A549 (cell line): ENCODE results near the gene RGS6. TPM values are rescaled to one million over a fixed set of nuclear protein-coding genes. Genes with fewer than 3 reads are reported as not detected.

Experiments
- ATAC-seq, 2 experiments: fragments of 200-7000 bp in 1 of 2; fragments of >200 bp in 1 of 2; cut with Nextera tagmentation in 1 of 2; cut with Tn5 transposase in 1 of 2; 3 replicates each; pipeline versions ENCODE4 v1.8.0 to v1.9.1; 2018 to 2020; ENCODE audit warnings: mild to moderate bottlenecking in 1 of 2, moderate library complexity in 1 of 2
- CTCF ChIA-PET: fragments of 300-600 bp; sonication (Branson Sonifier 250); formaldehyde crosslinking; extraction: SDS; loops from one replicate; lab custom pipeline; 2021; ENCODE audit warnings: antibody characterized with exemption, inconsistent platforms; lab: Yijun Ruan, JAX
- POLR2A ChIA-PET: fragments of 350-600 bp; formaldehyde crosslinking; extraction: SDS; loops from one replicate; lab custom pipeline; 2021; ENCODE audit warnings: antibody characterized with exemption, inconsistent platforms; lab: Yijun Ruan, JAX
- DNase-seq, 2 experiments: peaks; one replicate each; pipeline versions ENCODE4 v3.0.0 to v3.0.0-alpha.2; 2011 to 2016; ENCODE audit warnings: low read depth in 1 of 2, low spot score in 1 of 2
- FAIRE-seq: peaks from 2 replicates; lab custom pipeline; 2011; peaks lifted over from hg19 to GRCh38; lab: Jason Lieb, UNC
- H3K27ac ChIP-seq, 2 experiments: fragments of >200 bp; sonication (Bioruptor Twin); formaldehyde crosslinking; 3 replicates each; pipeline ENCODE4 v1.5.1; 2016 to 2017
- H3K4me1 ChIP-seq: fragments of >200 bp; sonication (Bioruptor Twin); formaldehyde crosslinking; 3 replicates; pipeline ENCODE4 v1.6.1; 2016
- H3K4me2 ChIP-seq: fragments of >200 bp; sonication (Bioruptor Twin); formaldehyde crosslinking; 3 replicates; pipeline ENCODE4 v1.6.1; 2016
- H3K4me3 ChIP-seq: fragments of >200 bp; sonication (Bioruptor Twin); formaldehyde crosslinking; 3 replicates; pipeline ENCODE4 v1.5.1; 2016
- H3K9me3 ChIP-seq: fragments of >200 bp; sonication (Bioruptor Twin); formaldehyde crosslinking; 3 replicates; pipeline ENCODE4 v1.6.1; 2016
- BCL3 ChIP-seq: fragments of >200 bp; sonication (Bioruptor Twin); formaldehyde crosslinking; IDR thresholded peaks from 3 replicates; pipeline ENCODE4 v1.6.1; 2016
- BHLHE40 ChIP-seq: IDR thresholded peaks from 2 replicates; pipeline ENCODE4 v1.6.1; 2012; ENCODE audit warnings: low read depth, low read length, inconsistent platforms
- CBX8 ChIP-seq: fragments of 200-600 bp; sonication (generic); IDR thresholded peaks from 2 replicates; pipeline ENCODE4 v1.6.1; 2016
- ESRRA ChIP-seq: fragments of 150-350 bp; IDR thresholded peaks from 2 replicates; pipeline ENCODE4 v1.6.1; 2014; ENCODE audit warnings: mild to moderate bottlenecking, low read length, borderline replicate concordance
- FOSB ChIP-seq: fragments of 250-450 bp; sonication (Bioruptor Pico); IDR thresholded peaks from 2 replicates; pipeline ENCODE4 v1.5.0; 2020; ENCODE audit warnings: mild to moderate bottlenecking, moderate library complexity
- HEYL ChIP-seq: fragments of 250-450 bp; sonication (Bioruptor Pico); IDR thresholded peaks from 2 replicates; pipeline ENCODE4 v1.8.0; 2021; ENCODE audit warnings: mild to moderate bottlenecking, moderate library complexity
- HMGXB4 ChIP-seq: fragments of 250-450 bp; sonication (Bioruptor Pico); IDR thresholded peaks from 2 replicates; pipeline ENCODE4 v1.5.0; 2021; ENCODE audit warnings: mild to moderate bottlenecking, moderate library complexity, borderline replicate concordance
- HOXA7 ChIP-seq: fragments of 250-450 bp; sonication (Bioruptor Pico); IDR thresholded peaks from 2 replicates; pipeline ENCODE4 v1.5.0; 2020; ENCODE audit warnings: mild to moderate bottlenecking, moderate library complexity
- JUNB ChIP-seq: fragments of >200 bp; sonication (Bioruptor Twin); formaldehyde crosslinking; IDR thresholded peaks from 2 replicates; pipeline ENCODE4 v1.6.1; 2016
- KDM5A ChIP-seq: fragments of 200-600 bp; sonication (generic); IDR thresholded peaks from 2 replicates; pipeline ENCODE4 v1.6.1; 2016; ENCODE audit warnings: antibody characterized with exemption, mild to moderate bottlenecking
- NFE2L2 ChIP-seq: fragments of 150-350 bp; conservative IDR thresholded peaks from 2 replicates; pipeline ENCODE4 v1.6.1; 2014; ENCODE audit warnings: low read length
- NR3C1 ChIP-seq: fragments of >200 bp; sonication (Bioruptor Twin); formaldehyde crosslinking; IDR thresholded peaks from 3 replicates; pipeline ENCODE4 v1.6.1; 2017
- POLR2AphosphoS2 ChIP-seq: conservative IDR thresholded peaks from 2 replicates; pipeline ENCODE4 v1.6.1; 2012; ENCODE audit warnings: low read length, improper control_type of control experiment, inconsistent platforms
- RFX5 ChIP-seq: fragments of 450-650 bp; IDR thresholded peaks from 2 replicates; pipeline ENCODE4 v1.7.1; 2014; ENCODE audit warnings: antibody characterized with exemption, mild to moderate bottlenecking, moderate library complexity
- RNF2 ChIP-seq: fragments of 200-600 bp; sonication (generic); IDR thresholded peaks from 2 replicates; pipeline ENCODE4 v1.6.1; 2016; ENCODE audit warnings: low read depth, mild to moderate bottlenecking, antibody characterized with exemption, moderate library complexity, borderline replicate concordance
- SREBF2 ChIP-seq: fragments of 450-650 bp; IDR thresholded peaks from 2 replicates; pipeline ENCODE4 v1.6.1; 2014; ENCODE audit warnings: mild to moderate bottlenecking, moderate library complexity
- TFCP2L1 ChIP-seq: fragments of 250-450 bp; sonication (Bioruptor Pico); IDR thresholded peaks from 2 replicates; pipeline ENCODE4 v1.5.0; 2021; ENCODE audit warnings: mild to moderate bottlenecking
- TP53 ChIP-seq: fragments of 250-450 bp; sonication (Bioruptor Pico); IDR thresholded peaks from 2 replicates; pipeline ENCODE4 v1.5.0; 2021; ENCODE audit warnings: mild to moderate bottlenecking, moderate library complexity
- ZC3H11A ChIP-seq: fragments of 450-650 bp; IDR thresholded peaks from 2 replicates; pipeline ENCODE4 v1.6.1; 2014; ENCODE audit warnings: antibody characterized with exemption, mild to moderate bottlenecking
- WGBS: methylation state at CpG from one replicate; pipeline ENCODE4 v1.1.6; 2017; ENCODE audit errors: missing lambda C conversion rate; 5-methylcytosine and 5-hydroxymethylcytosine counted together
- polyA plus RNA-seq, 4 experiments: library from polyadenylated mRNA; depleted of rRNA in 3 of 4; stranded (reverse); fragments of >200 nt; fragmentation: RNase III in 1 of 4; extraction: RNeasy Plus Mini Kit Qiagen cat#74134 plus additional on column Dnase treatment in 1 of 4; gene quantifications; 2 replicates in 3 of 4; 3 replicates in 1 of 4; pipeline ENCODE4 v1.2.3, GENCODE V29; 2011 to 2017

The RGS6 gene
- polyA plus RNA-seq, 2 of the 4 experiments (the other 2 are of a cell fraction), result not detected

GRCh38 chr14:72366619-72367018, 434.4 kb downstream of the RGS6 start:
- no peak overlapping the region for H3K27ac ChIP-seq
- no peak overlapping the region for H3K4me2 ChIP-seq
- 0% methylated on average over 3 of the region's 3 CpGs for WGBS
- TF ChIP-seq ESRRA (no peak), NFE2L2 (no peak), TFCP2L1 (CRISPR knock-in tag) (no peak), HOXA7 (no peak), RFX5 (no peak), FOSB (CRISPR knock-in tag) (no peak), POLR2AphosphoS2 (no peak), BCL3 (no peak), BHLHE40 (no peak)
- TF ChIP-seq, all 56 proteins: peak for 0
- no peak overlapping the region for H3K4me3 ChIP-seq
- no peaks in the 10 kb centered on the region for H3K4me1 ChIP-seq
- ATAC-seq (no peak), DNase-seq (no peak), FAIRE-seq (no peak)
- CTCF ChIA-PET, result no interaction called here
- H3K9me3 ChIP-seq, result no peaks in the 10 kb centered on the region
- POLR2A ChIA-PET, result no interaction called here

- Histone ChIP-seq H3K4me1 (no peaks in the 10 kb centered on the region), H3K4me2 (no peak overlapping the region), H3K27ac (no peak overlapping the region), H3K4me3 (no peak overlapping the region), H3K9me3 (no peaks in the 10 kb centered on the region)
- TF ChIP-seq HEYL (CRISPR knock-in tag) (no peak), HMGXB4 (CRISPR knock-in tag) (no peak)
- DNase-seq (no peak), ATAC-seq (no peak), FAIRE-seq (no peak)
- CTCF ChIA-PET, result interaction anchor here (0.6 kb wide), 1 partner anchor 221 kb away, joined by 5 read pairs; no protein-coding TSS in a partner anchor
- POLR2A ChIA-PET, result no interaction called here
Observed at GRCh38 chr14:72369106-72369505, 436.9 kb downstream of the RGS6 start.

- DNase-seq, result no peak
- CTCF ChIA-PET, result no interaction called here
- POLR2A ChIA-PET, result no interaction called here
- Histone ChIP-seq H3K4me1 (no peaks in the 10 kb centered on the region), H3K9me3 (no peaks in the 10 kb centered on the region), H3K4me2 (no peak overlapping the region), H3K27ac (no peak overlapping the region), H3K4me3 (no peak overlapping the region)
- WGBS, result 3% methylated on average over 3 of the region's 3 CpGs
- TF ChIP-seq SREBF2, result no peak
- TF ChIP-seq RNF2, result no peak
- no peak for TF ChIP-seq JUNB
- no peak for TF ChIP-seq HMGXB4 (CRISPR knock-in tag)
- TF ChIP-seq KDM5A, result no peak
- TF ChIP-seq BHLHE40, result no peak
- no peak for TF ChIP-seq ZC3H11A
- TF ChIP-seq TP53 (CRISPR knock-in tag), result no peak
- no peak for TF ChIP-seq CBX8
- no peak for TF ChIP-seq NR3C1
- FAIRE-seq, result no peak
- ATAC-seq, result no peak
Observed at GRCh38 chr14:72377016-72377415, 444.8 kb downstream of the RGS6 start.
